Vagina (tissue), 2 donors: Measurements from ENCODE around the gene CACNA1D.

Source experiments
- POLR2A ChIP-seq, 2 donors: fragments of 450-650 bp; IDR thresholded peaks; one replicate each; pipeline ENCODE4 v1.6.1; 2017; ENCODE audit warnings: antibody characterized with exemption in 2 of 2, mild to moderate bottlenecking in 2 of 2, moderate library complexity in 2 of 2
- TF ChIP-seq, protein P1 (sequence below), 3 experiments: fragments of 450-650 bp in 2 of 3; fragments of 200-600 bp in 1 of 3; sonication (generic) in 1 of 3; IDR thresholded peaks; one replicate each; pipeline ENCODE4 v1.5.1; 2017 to 2019; ENCODE audit warnings: antibody characterized with exemption in 3 of 3, mild to moderate bottlenecking in 2 of 3, moderate library complexity in 2 of 3

DNA sequence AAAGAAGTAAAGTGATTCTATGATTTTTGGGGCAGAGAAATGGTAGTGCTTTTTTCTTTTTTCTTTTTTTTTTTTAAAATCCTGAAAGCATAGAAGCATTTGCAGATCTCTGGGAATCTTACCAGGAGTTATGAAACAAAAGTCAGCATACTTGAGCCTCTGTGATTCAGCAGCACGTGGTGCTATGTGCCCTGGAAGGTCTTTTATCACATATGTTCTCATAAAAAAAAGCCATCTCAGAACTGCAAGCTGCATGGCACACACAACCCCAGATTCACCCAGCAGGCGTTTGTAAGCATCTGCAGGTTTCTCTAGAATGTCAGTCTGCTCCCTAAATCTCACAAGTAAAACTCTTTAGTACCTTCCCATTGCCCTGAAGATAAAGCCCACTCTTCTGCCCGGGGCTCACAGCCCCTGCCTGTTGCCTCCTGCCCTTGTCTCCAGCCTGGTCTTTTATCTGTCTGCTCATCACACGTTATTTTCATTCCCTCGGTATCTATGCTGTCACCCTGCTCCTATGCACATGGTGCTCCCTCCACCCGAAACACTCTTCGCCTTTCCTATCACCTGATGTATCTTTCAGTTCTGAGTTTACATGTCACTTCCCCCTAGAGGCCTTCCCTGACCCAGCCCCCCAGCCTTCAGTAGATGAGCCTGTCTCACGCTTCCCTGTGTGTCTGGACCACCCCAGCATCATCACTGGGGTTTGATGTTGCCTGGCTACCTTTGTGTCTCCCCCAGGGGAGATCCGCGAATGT, 279.4 kb downstream of the CACNA1D start:
- TF ChIP-seq, protein P1, sequence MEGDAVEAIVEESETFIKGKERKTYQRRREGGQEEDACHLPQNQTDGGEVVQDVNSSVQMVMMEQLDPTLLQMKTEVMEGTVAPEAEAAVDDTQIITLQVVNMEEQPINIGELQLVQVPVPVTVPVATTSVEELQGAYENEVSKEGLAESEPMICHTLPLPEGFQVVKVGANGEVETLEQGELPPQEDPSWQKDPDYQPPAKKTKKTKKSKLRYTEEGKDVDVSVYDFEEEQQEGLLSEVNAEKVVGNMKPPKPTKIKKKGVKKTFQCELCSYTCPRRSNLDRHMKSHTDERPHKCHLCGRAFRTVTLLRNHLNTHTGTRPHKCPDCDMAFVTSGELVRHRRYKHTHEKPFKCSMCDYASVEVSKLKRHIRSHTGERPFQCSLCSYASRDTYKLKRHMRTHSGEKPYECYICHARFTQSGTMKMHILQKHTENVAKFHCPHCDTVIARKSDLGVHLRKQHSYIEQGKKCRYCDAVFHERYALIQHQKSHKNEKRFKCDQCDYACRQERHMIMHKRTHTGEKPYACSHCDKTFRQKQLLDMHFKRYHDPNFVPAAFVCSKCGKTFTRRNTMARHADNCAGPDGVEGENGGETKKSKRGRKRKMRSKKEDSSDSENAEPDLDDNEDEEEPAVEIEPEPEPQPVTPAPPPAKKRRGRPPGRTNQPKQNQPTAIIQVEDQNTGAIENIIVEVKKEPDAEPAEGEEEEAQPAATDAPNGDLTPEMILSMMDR (IDR thresholded peaks at IDR 0.05): no peak
- no peak for TF ChIP-seq POLR2A (IDR thresholded peaks at IDR 0.05)
